COLO829 (cell line): ENCODE measurements around the gene RPS6KA2.
A peak's percentile ranks its signal among the peaks of the same experiment; 100 is the strongest.

Experiments used
- DNase-seq: peaks from one replicate; pipeline ENCODE4 v3.0.0; 2012; ENCODE audit warnings: low spot score

Gene RPS6KA2

DNA sequence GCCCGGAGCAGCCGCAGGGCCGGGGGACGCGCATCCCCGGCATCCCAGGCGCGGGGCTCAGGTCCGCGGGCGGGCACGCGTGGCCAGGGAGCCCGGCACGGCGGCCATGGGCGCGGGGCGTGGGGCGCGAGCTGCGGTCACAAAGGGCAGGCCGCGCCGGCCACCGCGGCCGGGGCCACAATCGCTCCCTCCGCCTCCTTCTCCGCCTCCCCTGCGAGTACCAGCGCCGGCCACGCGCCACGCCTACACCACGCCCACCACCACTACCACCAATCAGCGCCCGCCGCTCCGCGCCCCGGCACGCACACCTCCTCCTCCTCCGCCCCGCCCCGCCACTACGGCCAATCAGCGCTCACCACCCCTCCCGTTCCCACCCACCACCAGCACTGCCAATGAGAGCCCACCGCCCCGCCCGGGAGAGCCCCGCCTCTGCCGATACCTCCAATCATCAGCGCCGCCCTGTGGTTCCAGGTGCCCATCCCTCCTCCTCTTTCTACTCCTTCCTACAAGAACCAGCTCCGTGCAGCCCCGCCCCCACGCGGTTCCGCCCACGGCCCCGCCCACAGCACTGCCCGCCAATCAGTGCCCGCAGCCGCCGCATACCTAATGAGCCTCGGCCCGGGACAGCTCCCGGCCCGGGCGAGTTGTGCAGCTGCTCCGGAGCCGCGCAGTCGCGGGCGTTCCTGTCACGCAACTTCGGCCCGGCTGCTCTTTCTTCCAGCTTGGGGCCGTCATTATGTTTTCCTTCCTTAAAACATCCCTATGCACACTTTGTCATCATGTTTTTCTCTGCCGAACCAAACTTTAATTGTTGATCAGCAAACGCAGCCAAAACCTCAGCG, at the start of gene RPS6KA2:
Gene RPS6KA2 (minus strand): TSS at position 219 of the 842 bp plus-strand sequence. CDS start 232 bp downstream, outside the sequence.
- DNase-seq: peak; percentile 94

DNA sequence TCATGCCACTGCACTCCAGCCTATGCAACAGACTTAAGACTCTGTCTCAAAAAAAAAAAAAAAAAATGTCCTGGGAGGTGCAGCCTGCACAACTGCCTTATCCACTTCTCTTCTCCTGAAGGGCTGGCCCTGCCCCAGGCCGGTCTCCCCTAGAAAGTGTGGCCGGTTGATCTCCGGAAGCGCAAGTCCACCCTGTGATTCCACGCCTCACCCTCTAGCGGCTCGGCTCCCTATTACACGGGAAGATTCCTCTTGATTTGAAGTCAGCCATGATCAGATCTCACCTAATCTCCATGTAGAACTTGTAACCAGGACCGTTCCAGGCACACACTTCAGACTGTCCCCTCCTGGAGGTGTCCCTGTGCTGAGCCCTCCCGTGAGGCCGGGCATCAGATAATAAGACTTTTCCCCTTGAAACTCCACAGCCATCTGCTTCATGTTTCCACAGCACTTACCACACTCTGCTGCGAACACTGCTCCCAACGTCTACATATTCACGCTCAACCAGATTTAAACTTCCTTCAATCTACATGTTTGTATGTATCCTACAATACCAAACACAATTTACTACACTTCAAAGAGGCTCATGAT, 49.3 kb upstream of the RPS6KA2 start:
- DNase-seq: no peak

DNA sequence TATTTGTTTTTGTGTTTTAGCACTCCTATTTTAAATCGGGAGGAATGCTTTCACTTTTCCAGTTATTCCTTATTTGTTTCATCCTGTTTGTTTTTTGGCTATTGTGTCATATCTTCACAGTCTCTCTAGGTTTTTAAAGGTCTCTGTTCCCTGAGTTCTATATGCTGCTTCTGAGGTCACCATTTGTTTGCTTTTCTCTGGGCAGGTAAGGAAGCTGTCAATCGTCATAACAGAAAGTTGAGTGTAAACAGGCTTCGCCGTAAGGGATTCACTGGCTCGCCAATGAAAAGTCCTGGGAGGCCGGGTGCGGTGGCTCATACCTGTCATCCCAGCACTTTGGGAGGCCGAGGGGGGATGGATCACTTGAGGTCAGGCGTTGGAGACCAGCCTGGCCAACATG, 48.7 kb upstream of the RPS6KA2 start:
- DNase-seq: no peak

DNA sequence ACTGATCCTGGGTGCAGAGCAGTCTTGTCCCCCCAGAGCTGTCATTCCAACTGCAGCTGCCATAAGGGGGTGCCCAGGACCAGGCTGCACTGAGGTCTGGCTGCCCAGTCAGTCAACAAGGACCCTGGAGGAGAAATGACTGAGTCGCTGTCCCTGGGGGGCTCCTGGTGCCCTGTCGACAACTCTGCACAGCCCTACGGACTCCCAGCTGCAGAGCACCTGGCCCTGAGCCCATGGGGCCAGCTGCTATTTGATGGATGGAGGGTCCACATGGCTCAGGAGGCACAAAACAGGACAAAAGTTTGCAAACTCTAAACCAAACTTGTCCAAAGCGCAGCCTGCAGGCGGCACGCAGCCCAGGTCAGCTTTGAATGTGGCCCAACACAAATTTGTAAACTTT, 46.3 kb upstream of the RPS6KA2 start:
- DNase-seq: no peak

DNA sequence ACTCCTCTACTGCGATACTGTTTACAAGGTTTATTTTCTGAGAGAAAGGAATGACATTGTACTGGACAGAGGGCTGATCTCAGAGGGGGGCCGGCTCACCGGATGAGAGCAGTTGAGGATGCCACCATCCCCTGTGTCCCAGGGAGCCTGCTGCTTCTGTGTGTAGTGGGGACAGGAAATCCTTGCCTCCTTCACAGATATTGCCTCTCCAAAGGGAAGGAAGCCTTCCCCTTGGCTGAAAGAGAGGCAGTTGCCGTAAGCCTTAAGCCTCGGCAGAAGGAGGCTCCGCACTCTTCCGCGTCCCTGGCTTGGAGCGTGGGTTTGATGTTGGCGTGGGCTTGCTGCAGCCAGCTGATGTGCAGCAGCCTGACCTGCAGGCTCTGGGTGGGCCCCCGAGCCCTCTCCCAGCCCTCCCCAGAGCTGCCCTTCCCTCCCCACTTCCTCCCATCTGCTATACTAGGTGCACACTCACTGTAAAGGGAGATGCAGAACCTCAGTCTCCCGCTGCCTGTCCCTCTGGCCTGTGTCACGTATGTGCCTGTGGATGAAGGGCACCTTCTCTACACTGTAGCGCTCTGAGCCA, 45.7 kb upstream of the RPS6KA2 start:
- DNase-seq: no peak

DNA sequence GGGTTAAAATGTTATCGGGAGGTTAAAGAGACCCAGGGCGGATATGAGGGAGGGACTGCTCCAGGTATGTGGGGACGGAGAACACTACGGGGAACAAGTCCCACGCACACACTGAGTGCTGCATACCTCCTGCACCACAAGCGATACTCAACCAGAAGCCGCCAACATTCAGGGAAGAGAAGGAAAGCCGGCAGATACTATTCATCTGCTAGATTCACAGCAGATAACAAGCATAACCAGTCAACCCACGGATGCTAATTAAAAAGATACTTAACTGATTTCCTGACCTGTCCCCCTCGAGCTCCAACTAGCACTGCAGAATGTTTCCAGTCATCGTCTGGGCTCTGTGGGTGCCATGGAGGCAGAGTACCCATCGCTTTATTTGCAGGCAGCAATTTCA, 45.1 kb upstream of the RPS6KA2 start:
- DNase-seq: no peak

DNA sequence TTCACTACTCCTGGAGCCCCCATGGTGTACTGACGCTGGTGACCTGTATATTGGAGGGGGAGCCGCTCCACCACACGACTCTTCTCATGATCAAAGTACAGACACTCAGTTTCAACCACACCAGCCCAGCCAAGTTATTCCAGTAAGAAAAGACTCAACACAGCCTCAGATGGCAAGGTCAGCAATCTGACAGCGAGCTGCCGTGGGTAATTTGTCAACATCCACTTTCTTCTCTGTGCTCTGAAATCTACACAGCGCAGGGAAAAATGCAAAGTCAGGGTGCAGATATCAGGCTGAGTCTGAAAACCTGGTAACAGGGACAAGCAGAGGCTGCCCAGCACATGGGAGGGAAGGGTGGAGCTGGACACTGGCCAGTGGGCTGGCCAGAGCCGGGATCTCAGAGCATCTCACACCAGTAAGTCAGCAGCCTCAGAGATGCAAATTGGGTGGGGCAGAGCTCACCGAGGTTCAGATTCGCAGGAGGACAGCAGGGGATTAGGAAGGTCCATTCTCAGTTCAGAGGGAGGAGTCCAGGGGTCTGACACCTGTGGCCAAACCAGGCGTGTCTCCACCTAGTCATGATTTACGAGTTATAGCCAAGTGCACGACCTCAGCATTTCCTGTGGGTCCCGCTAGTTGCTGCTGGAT, 44.5 kb upstream of the RPS6KA2 start:
- no peak for DNase-seq

DNA sequence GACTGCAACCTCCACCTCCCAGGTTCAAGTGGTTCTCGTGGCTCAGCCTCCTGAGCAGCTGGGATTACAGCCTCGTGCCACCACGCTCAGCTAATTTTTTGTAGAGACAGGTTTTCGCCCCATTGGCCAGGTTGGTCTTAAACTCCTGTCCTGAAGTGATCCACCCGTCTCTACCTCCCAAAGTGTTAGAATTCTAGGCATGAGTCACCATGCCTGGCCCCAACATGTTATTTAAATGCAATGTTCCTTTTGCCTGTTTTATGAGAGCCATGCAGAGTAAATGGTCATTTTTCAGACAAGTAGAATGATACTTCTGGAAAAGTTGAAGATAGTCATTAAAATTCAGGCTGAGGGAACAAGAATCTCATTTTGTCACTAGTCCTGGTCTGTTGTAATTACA, 43.8 kb upstream of the RPS6KA2 start:
- DNase-seq: no peak

DNA sequence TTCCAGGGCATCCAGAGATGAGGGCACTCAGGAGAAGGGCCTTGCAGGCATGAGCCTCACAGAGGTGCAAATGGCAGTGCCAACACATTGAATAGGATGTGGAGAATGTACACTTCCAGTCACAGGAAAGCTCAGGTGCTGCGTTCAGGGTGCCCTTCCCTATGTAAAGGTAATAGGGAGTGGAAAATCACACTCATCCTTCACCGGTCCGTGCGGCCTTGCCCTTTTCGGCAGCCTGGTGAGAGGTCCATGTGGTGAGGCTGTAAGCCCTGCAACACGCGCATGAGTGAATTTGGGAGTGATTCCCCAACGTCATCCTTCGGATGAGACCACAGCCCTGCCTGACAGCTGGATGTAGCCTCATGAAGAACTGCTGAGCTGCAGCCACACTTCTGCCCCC, 43.0 kb upstream of the RPS6KA2 start:
- DNase-seq: no peak

DNA sequence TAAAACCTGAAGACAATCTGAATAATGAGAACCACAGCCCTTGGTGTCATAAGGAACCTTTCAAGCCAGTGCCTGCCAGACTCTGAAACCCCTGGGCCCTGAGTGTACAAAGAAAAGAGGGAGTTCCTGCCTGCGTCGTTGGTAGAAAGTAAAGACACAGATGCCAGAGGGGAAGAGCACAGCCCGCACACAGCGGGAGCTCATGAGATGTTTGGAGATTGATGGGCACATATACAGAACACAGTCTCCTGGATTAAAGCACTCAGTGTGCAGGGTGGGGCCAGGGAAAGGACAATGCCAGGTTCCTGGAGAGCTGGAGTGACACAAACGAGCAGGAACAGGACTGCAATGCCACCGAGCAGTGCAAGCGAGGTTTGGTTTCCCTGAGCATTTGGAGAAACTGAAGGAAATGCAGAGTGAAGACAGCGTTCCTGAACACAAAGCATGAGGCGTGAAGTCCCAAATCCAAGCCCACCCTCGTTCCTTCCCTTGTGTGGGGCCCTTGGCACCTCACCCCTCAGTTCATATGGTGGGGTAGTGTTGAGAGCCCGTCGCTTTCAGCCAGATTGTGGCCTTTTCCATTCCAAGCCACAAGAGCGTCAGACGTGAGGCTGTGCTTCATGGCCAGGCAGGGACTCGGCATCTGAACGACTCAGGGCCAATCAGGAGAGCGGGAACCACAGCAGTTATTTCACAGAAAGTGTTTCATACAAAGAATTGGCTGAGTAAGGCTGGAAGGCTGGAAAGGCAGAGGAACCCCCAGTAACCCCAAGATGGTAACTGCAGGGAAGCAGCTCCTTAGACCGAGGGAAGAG, 41.0 kb upstream of the RPS6KA2 start:
- no peak for DNase-seq

DNA sequence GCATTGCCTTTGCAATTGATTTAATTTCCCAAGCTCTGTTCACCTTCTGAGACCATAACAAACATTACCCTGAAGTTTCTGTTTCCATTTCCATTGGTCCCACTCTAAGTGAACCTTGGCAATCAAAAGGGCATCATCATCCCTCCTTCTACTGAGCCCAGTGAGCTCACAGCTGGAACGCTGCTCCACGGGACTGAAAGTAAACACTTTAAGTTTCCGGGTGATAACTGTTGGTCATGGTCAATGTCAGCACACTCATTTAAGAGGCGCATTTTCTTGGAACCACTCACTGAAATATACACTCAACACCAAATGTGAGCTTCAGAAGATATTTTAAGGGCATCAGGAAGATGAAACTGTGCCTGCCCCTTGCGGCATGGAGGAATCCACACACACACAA, 37.1 kb upstream of the RPS6KA2 start:
- DNase-seq: no peak

DNA sequence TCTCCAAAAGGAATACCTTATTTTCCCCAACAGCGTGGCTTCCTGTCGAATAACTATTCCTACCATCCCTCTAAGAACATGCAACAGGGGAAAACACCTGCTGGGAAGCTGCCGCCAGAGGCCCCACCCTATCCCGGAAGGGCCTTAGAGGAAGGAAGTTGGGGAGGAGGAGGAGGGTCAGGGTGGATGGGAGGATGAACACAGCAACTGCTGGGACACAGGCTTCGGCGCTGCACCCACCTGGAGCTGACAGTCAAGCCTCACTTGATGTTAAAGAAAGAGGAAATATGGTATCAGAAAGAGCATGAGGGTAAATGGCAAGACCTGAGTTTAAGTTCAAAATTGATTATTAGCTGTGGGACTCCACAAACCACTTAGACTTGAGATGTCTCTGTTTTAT, 36.5 kb upstream of the RPS6KA2 start:
- DNase-seq: no peak

DNA sequence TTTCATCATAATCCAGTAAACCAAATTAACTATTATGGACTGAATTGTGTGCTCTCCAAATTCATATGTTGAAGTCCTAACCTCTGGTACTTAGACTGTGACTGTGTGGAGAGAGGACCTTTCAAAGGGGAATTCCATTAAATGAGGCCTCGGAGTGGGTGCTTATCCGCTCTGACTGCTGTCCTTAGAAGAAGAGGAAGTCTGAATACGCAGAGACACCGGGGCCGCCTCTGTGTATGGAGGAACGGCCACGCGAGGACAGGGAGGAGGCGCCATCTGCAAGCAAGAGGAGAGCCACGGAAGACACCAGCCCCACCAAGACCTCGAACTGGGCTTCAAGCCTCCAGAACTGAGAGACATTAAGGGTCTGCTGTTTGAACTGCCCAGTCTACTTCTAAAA, 35.6 kb upstream of the RPS6KA2 start:
- DNase-seq: no peak

DNA sequence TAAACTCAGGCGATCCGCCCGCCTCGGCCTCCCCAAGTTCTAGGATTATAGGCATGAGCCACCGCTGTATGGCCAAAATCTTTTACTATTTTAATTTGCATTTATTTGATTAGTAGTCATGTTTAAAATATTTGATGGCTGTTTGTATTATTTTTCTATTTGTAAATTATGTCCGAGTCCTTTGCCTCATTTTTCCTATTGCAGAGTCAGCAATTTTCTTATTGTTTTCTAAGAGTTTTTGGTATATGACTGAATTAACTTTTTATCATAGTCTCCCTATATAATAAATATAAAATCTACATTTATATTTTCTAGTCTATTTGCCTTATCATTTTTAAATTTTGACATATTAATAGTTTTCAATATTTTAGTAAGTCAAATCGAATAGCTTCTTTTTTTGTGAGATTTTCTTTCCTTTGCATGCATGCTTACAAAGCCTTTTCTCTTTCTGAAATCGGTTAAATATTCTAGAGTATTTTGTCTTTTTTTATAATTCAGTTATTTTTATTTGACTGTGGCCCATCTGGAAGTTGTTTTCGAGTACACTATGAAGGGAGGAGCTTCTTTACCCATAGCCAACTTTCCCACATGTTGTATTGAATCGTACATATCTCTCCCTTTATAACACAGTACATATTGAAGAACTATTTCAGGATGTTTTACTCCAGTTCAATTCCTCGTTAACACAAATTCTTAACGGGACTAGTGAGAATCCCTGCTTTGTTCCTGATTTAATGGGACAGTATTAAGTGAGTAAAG, 34.5 kb upstream of the RPS6KA2 start:
- DNase-seq: no peak

DNA sequence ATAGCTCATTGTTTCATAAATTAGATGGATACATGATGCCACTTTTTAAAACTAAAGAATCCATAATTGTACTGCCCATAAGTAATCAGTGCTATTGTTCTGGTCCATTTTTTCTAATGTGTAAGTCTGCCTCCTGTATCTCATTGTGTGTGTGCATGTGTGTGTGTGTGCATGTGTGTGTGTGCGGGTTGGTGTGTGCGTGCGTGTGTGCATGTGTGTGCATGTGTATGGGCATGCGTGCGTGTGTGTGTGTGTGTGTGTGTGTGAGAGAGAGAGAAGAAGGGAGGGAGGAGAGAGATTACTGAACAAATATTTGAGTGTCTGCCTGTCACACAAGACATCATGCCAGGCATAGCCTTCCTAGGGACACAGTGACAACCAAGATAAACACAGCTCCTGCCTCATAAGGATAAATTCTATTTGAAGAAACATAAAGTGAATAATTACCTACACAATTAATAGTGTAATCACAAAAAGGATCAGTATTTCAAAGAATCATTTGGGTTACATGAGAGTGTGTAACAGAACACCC, 33.2 kb upstream of the RPS6KA2 start:
- no peak for DNase-seq

DNA sequence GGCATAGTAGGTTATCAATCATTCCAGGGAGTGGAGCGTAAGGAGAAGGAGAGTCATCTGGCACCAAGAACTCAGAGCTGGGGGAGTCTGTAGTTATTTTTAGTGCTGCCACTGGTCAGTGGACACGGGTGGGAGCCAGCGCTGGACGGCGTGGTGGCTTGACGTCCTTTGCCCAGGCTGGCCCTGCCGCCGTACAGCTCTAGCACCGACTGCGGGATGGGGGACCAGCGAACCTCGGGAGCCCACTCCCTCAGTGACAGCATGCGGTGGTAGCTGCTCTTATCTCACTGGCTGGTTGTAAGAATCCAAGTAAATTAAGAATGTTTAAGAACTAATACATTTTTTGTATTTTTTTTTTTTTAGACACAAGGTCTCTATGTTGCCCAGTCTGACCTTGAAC, 32.5 kb upstream of the RPS6KA2 start:
- DNase-seq: no peak

DNA sequence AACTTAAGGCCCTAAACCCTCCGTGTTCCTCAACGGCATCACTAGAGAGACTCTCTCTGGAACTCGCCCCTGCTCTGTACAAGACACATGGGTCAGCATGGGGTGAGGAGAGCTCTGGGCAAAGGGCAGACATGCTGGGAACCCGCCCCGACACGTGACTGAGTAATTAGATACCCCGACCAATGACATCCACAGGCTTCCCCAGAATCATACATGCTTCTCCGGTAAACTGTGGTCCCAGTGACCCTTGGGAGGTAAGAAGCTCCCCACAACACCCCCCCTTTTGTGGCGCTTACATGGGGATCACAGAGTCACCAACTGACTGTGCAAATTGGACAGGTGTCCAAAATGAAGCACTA, 31.7 kb upstream of the RPS6KA2 start:
- no peak for DNase-seq

DNA sequence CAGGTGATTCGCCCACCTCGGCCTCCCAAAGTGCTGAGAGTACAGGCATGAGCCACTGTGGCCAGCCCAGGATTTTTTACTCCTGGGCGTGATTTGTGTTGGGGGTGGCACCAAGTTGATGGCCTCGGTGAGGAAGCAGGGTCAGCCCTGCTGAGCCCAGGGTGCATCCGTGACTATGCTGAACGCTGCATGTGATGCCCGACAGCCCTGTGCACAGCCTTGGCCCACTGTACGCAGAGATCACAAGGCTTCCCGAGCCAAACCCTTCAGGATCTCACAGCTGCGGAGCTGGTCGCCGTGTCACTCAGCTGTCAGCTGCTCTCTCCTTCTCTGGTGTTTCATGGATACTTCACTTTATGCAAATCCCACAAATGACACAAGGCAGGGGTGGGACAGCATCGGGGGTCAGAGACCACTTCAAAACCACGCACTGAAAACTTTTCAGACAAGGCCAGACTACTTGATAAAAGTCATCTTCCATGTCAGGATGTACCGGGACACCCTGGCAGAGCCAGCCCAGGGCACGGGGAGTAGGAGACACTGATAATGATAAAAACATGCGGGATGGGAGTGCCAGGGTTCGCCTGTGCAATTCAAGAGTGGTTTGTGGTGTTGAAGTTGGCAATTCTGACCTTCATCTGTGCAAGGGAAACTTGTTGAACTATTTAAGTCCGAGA, 31.2 kb upstream of the RPS6KA2 start:
- no peak for DNase-seq

DNA sequence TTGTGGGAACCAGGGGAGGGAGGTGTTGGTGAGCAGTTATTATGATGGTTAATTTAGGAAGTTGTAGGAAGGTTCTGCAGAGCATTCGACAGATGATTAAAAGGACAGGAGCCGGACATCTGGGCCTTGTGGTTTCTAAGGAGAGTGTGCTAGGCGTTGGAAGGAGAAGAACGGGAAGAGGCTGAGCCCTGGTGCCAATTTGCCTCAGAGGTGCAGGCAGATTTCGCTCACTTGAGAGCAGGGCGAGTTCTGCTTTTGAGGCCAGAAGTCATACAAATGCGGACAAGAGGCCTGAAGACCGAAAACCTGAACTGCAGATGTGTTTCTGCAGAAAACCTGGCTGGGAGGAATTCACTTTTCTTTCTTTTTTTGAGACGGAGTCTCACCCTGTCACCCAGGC, 30.5 kb upstream of the RPS6KA2 start:
- no peak for DNase-seq
